Activated CD4-positive, alpha-beta memory T cell treated with anti-CD3 and anti-CD28 coated beads for 36 hours (primary cell): ENCODE measurements around the gene ZNF500. TPM values are rescaled to one million over a fixed set of nuclear protein-coding genes. Genes with fewer than 3 reads are reported as not detected.

Source experiments
- CTCF ChIA-PET: fragments of 350-600 bp; sonication (Branson Sonifier 250); formaldehyde crosslinking; loops from one replicate; lab custom pipeline; 2021; ENCODE audit warnings: antibody characterized with exemption, inconsistent platforms; lab: Charles Lee
- POLR2A ChIA-PET: fragments of 350-600 bp; sonication (Branson Sonifier 250); formaldehyde crosslinking; loops from one replicate; lab custom pipeline; 2021; ENCODE audit warnings: antibody characterized with exemption; lab: Charles Lee
- DNase-seq: peaks from one replicate; pipeline ENCODE4 v3.0.0-alpha.2; 2020
- H3K27ac Mint-ChIP-seq: one replicate; pipeline ENCODE4 v1.8.0; 2021; ENCODE audit warnings: mixed read lengths
- H3K27me3 Mint-ChIP-seq: one replicate; pipeline ENCODE4 v1.8.0; 2021; ENCODE audit warnings: mixed read lengths
- H3K36me3 Mint-ChIP-seq: one replicate; pipeline ENCODE4 v1.8.0; 2021; ENCODE audit warnings: mixed read lengths
- H3K4me1 Mint-ChIP-seq: one replicate; pipeline ENCODE4 v1.8.0; 2021; ENCODE audit warnings: low read depth, mixed read lengths
- H3K4me3 Mint-ChIP-seq: one replicate; pipeline ENCODE4 v1.8.0; 2021; ENCODE audit warnings: mild to moderate bottlenecking, mixed read lengths
- H3K9me3 Mint-ChIP-seq: one replicate; pipeline ENCODE4 v1.8.0; 2021; ENCODE audit warnings: mixed read lengths
- intact Hi-C: fragments of 100-400 bp; cut with micrococcal nuclease; formaldehyde crosslinking; loops from one replicate; pipeline ENCODE4 v1.15.1; 2023
- total RNA-seq, 2 experiments: library from RNA; stranded (reverse); gene quantifications; one replicate each; pipeline ENCODE4 v1.2.3, GENCODE V29; 2021

Gene ZNF500
- total RNA-seq, 2 experiments from 2014 or later = 11.3 to 11.4 TPM

DNA sequence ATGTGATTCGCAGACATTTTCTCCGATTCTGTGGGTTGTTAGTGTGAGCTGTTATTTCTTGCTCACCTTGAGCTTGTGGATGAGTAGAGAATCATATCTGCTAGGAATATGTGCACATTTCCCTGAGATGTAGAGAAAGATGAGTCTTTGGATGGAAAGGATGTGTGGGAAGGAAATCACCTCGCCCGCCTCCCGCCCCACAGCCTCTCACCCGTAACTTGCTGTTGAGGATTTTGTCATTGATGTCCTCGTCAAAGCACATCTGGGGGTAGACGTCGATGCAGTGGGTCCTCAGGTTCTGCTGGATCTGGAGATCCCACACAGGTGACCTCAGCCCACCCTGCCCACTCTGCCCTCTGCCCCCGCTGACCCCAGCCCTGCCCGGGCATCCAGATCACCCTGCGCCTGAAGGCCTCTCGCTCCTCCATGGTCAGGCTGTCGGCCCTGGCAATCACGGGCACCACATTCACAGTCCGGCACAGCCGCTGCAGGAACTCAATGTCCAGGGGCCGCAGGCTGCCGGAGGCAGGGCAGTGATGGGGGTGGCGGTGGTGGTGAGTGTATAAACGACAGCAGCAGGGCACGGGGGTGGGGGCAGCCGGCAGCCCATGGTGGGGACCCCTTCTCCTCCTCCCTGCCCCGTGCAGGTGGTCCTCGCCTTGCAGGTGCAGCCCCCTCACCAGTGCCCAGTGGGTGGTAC lies 16.4 kb upstream of the ZNF500 start:
- ChIA-PET CTCF (no interaction called here), POLR2A (no interaction called here)
- Mint-ChIP-seq H3K36me3 (no peaks in the 10 kb centered on the region), H3K4me3 (no peak overlapping the region), H3K27ac (no peak overlapping the region), H3K9me3 (no peaks in the 10 kb centered on the region), H3K4me1 (no peaks in the 10 kb centered on the region), H3K27me3 (no peaks in the 10 kb centered on the region)
- DNase-seq = no peak
- intact Hi-C loops = no loop called here

DNA sequence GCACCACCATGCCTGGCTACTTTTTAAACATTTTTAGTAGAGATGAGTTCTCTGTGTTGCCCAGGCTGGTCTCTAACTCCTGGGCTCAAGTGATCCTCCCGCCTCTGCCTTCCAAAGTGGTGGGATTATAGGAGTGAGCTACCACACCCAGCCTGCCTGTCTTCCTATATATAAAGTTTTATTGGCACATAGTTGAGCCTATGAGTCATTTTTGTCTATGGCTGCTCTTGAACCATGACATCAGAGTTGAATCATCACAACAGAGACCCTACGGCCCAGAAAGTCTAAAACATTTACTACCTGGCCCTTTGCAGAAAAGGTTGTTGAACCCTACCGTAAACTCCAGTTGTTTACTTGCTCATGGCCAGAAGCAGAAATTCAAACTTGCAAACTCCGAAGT lies 13.3 kb upstream of the ZNF500 start:
- intact Hi-C loops = no loop called here
- POLR2A ChIA-PET = no interaction called here
- no peak for DNase-seq
- H3K36me3 Mint-ChIP-seq = no peaks in the 10 kb centered on the region
- no peaks in the 10 kb centered on the region for H3K27me3 Mint-ChIP-seq
- no peak overlapping the region for H3K4me3 Mint-ChIP-seq
- no peaks in the 10 kb centered on the region for H3K4me1 Mint-ChIP-seq
- no peak overlapping the region for H3K27ac Mint-ChIP-seq
- no peaks in the 10 kb centered on the region for H3K9me3 Mint-ChIP-seq
- CTCF ChIA-PET = no interaction called here

DNA sequence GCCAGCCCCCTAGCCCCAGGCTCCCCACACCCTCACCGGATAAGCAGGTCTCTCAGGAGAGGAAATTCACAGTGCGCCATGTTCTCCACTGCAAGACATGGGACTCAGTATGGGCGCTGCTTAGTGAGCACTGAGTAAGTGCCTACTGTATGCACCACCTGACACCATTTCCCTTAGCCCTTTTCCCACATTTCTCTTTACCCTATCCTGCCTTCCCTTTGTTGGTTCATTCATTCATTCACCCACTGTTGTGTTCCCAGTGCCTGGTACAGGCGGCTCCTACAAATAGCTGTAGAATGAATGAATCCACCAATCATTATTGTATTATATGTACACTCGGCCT lies 11.1 kb upstream of the ZNF500 start:
- POLR2A ChIA-PET = no interaction called here

DNA sequence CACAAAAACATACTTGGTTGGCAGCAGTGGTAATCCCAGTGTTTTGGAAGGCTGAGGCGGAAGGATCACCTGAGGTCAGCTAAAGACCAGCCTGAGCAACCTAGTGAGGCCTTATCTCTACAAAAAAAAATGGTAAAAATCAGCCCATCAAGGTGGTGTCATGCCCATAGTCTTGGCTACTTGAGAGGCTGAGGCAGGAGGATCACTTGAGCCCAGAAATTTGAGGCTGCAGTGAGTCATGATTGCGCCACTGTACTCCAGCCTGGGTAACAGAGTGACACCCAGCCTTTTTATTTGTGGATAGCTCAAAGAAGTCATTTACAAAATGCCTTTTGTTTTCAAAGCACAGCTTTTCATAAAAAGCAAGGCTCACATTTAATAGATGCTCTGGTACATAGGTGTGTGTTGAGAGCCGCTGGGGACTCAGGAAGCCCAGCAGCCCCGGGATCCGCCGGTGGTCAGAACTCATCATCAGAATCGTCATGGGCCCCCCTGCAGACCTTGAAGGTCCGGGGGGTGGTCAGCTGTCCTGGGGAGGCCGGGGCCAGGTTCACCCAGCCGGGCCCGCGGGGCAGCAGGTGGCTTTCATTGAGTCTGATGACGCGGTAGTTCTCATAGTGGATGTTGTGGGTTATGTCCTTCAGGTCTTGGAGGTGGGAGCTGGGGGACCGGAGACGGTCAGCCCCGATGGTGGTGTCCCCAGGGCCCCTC lies 10.5 kb upstream of the ZNF500 start:
- H3K27me3 Mint-ChIP-seq = no peaks in the 10 kb centered on the region
- intact Hi-C loops = no loop called here
- no peaks in the 10 kb centered on the region for H3K9me3 Mint-ChIP-seq
- ChIA-PET POLR2A (no interaction called here), CTCF (no interaction called here)
- H3K4me1 Mint-ChIP-seq = no peaks in the 10 kb centered on the region
- H3K27ac Mint-ChIP-seq = no peak overlapping the region
- H3K36me3 Mint-ChIP-seq = no peaks in the 10 kb centered on the region
- no peak overlapping the region for H3K4me3 Mint-ChIP-seq
- no peak for DNase-seq

More for the DNA sequence above, 11.1 kb upstream of the ZNF500 start:
- no peak for DNase-seq
- CTCF ChIA-PET = no interaction called here
- Mint-ChIP-seq H3K4me1 (no peaks in the 10 kb centered on the region), H3K36me3 (no peaks in the 10 kb centered on the region), H3K27me3 (no peaks in the 10 kb centered on the region), H3K9me3 (no peaks in the 10 kb centered on the region), H3K27ac (no peak overlapping the region), H3K4me3 (no peak overlapping the region)
- intact Hi-C loops = no loop called here

DNA sequence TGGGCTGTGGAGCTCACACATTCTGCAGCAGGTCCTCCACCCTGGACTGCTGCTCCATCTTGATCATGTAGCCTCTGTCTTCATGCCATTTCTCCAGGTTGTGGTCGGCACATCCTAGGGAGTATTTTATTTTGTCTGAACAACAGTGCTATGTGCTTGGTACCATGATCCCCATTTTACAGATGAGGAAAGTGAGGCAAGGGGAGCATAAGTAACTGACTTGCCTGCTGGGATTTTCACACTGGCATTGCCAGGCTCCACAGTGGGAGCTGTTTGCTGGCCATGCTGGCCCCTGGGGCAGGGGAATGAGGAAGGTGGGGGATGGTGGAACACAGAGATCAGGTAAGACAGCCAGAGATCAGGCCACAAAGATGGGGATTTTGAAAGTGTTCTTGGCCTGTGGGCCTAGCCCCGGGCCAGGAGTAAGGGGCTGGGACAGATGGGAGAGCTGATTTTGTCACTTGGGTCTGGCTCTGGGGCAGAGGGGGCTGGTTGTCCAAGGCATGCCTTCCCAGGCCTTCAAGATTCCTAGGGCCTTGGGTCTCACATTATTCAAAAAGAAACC lies 9.3 kb upstream of the ZNF500 start:
- Mint-ChIP-seq H3K9me3 (no peaks in the 10 kb centered on the region), H3K36me3 (no peaks in the 10 kb centered on the region), H3K27ac (no peak overlapping the region), H3K27me3 (no peaks in the 10 kb centered on the region), H3K4me3 (no peak overlapping the region), H3K4me1 (no peaks in the 10 kb centered on the region)
- POLR2A ChIA-PET = no interaction called here
- CTCF ChIA-PET = no interaction called here
- intact Hi-C loops = no loop called here
- no peak for DNase-seq

DNA sequence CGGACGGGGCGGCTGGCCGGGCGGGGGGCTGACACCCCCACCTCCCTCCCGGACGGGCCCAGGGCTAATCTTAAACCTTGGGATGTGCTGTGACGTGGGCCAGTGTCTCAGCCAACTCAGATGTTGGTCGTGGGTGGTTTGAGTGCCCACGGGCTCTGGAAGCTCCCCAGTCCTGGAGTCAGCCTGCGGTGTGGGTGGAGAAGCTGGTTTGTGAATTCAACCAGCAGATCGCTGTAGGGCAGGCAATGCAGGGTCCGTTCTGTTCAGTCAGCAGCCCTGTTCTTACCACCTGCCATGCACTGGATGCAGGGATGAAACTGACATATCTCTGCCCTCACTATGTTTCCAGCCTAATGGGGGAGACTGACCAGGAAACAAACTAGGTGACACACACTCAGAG lies 8.0 kb upstream of the ZNF500 start:
- DNase-seq = no peak
- intact Hi-C loops = no loop called here
- H3K4me3 Mint-ChIP-seq = no peak overlapping the region
- POLR2A ChIA-PET = no interaction called here
- H3K9me3 Mint-ChIP-seq = no peaks in the 10 kb centered on the region
- H3K27ac Mint-ChIP-seq = no peak overlapping the region
- no peaks in the 10 kb centered on the region for H3K36me3 Mint-ChIP-seq
- CTCF ChIA-PET = no interaction called here
- H3K4me1 Mint-ChIP-seq = no peaks in the 10 kb centered on the region
- no peaks in the 10 kb centered on the region for H3K27me3 Mint-ChIP-seq

DNA sequence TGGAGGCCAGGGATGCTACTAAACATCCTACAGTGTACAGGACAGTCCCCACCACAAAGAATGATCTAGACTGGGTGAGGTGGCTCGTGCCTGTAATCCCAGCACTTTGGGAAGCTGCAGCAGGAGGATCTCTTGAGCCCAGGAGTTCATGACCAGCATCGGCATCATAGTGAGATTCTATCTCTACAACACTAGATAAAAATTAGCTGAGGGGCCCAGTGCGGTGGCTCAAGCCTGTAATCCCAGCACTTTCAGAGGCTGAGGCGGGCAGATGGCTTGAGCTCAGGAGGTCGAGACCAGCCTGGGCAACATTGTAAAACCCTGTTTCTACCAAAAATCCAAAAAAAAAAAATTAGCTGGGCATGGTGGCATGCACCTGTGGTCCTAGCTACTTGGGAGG lies 5.4 kb upstream of the ZNF500 start:
- peaks cover 17% of the 10 kb centered on the region for H3K4me1 Mint-ChIP-seq
- intact Hi-C loops = no loop called here
- H3K4me3 Mint-ChIP-seq = no peak overlapping the region
- DNase-seq = no peak
- no peak overlapping the region for H3K27ac Mint-ChIP-seq
- ChIA-PET CTCF (interaction anchor here (0.7 kb wide), 1 partner anchor 184 kb away, joined by 3 read pairs; no protein-coding TSS in a partner anchor), POLR2A (no interaction called here)
- no peaks in the 10 kb centered on the region for H3K36me3 Mint-ChIP-seq
- no peaks in the 10 kb centered on the region for H3K27me3 Mint-ChIP-seq
- no peaks in the 10 kb centered on the region for H3K9me3 Mint-ChIP-seq

DNA sequence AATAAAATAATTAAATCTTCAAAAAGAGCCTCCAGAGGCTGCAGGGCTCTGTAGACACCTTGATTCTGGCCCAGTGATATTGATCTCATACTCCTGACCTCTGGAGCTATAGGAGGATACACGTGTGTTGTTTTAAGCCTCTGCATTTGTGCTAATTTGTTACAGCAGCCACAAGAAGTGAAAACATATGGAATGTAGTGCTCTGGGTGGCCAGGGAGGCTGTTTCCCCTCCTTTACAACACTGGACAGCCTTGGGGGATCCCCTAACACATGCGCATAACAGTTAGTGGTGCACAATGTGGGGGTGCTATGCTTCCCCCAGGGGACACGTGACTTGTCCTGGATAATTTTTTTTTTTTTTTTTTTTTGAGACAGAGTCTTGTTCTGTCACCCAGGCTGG lies 4.7 kb upstream of the ZNF500 start:
- no peak overlapping the region for H3K4me3 Mint-ChIP-seq
- H3K27me3 Mint-ChIP-seq = no peaks in the 10 kb centered on the region
- H3K27ac Mint-ChIP-seq = no peak overlapping the region
- H3K36me3 Mint-ChIP-seq = no peaks in the 10 kb centered on the region
- peaks cover 19% of the 10 kb centered on the region for H3K4me1 Mint-ChIP-seq
- ChIA-PET CTCF (no interaction called here), POLR2A (no interaction called here)
- intact Hi-C loops = no loop called here
- no peak for DNase-seq
- no peaks in the 10 kb centered on the region for H3K9me3 Mint-ChIP-seq

DNA sequence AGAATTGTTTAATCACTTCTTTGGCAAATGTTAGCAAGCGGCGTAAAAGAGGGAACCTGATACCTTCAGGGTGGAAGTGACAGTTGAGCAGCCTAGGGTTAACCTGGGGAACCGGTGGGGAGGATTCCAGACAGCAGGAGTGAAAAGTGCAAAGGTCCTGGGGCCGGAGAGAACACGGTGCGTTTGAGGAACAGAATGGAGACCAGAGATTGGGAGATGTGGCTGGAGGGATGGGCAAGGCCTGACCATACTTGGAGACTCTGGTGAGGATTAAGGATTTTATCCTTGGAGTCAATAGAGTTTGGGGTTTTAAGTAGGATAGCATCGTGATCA lies 2.3 kb upstream of the ZNF500 start:
- CTCF ChIA-PET = no interaction called here

DNA sequence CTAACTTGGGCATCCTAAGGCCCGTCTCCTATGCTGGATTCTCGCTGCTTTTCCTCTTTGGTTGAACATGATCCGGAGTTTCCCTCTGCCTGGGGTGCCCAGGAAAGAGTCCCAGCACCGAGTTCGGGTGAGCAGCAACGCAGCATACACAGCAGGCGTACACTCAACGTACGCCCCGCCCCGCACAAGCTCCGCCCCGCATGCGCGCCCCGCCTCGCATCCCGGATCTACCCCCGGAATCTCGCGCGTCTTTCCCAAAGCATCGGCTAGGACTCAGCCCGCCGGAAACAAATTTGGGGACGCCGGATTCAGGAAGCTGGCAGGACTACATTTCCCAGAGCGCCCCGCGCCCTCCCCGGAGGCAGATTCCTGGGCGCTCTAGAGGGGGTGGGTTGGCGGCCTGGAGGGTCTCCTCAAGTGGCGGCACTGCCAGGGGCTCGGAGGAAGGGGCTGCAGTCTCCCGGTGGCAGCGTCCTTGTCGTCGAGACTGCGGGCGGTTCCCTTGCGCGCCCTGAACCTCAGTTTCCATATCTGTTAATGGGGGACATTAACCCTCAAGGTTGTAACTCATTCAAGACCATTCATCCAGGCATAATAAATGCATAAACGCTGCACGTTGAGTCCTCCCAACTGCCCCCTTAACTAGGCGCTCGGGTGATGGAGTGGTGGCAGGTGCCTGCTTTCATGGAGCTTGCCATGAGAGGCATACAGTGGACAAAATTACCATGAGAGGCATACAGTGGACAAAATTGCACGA lies 1.8 kb upstream of the ZNF500 start:
- Mint-ChIP-seq H3K9me3 (no peaks in the 10 kb centered on the region), H3K27ac (peak overlapping the region; percentile 93), H3K27me3 (no peaks in the 10 kb centered on the region), H3K4me3 (peak overlapping the region; percentile 90), H3K36me3 (no peaks in the 10 kb centered on the region), H3K4me1 (peaks cover 35% of the 10 kb centered on the region)
- CTCF ChIA-PET = interaction anchor here (1.0 to 2.7 kb wide), 3 partner anchors 34 to 187 kb away, joined by 3 to 10 read pairs (median 4); partner anchors contain the start of genes ANKS3, DNAAF8 and MGRN1
- POLR2A ChIA-PET = interaction anchor here (0.7 to 1.8 kb wide), 4 partner anchors 34 to 265 kb away, joined by 3 to 9 read pairs (median 4); partner anchors contain the start of genes ANKS3, DNAAF8, NAGPA and ROGDI
- peak; percentile 94 for DNase-seq
- intact Hi-C loops = loop anchor here (1.0 to 5.0 kb wide), 5 partner anchors 34 to 417 kb away; partner anchors contain the start of genes ANKS3, DNAAF8, EEF2KMT and GLYR1

More for the DNA sequence above, 2.3 kb upstream of the ZNF500 start:
- Mint-ChIP-seq H3K4me3 (peak overlapping the region; percentile 90), H3K27me3 (no peaks in the 10 kb centered on the region), H3K4me1 (peaks cover 31% of the 10 kb centered on the region), H3K9me3 (no peaks in the 10 kb centered on the region), H3K27ac (peak overlapping the region; percentile 28), H3K36me3 (no peaks in the 10 kb centered on the region)
- no peak for DNase-seq
- intact Hi-C loops = loop anchor here (5.0 kb wide), 1 partner anchor 328 kb away; the partner anchor contains the start of gene EEF2KMT
- POLR2A ChIA-PET = interaction anchor here (1.4 to 1.8 kb wide), 3 partner anchors 34 to 264 kb away, joined by 3 to 9 read pairs (median 3); partner anchors contain the start of genes ANKS3, DNAAF8 and ROGDI

DNA sequence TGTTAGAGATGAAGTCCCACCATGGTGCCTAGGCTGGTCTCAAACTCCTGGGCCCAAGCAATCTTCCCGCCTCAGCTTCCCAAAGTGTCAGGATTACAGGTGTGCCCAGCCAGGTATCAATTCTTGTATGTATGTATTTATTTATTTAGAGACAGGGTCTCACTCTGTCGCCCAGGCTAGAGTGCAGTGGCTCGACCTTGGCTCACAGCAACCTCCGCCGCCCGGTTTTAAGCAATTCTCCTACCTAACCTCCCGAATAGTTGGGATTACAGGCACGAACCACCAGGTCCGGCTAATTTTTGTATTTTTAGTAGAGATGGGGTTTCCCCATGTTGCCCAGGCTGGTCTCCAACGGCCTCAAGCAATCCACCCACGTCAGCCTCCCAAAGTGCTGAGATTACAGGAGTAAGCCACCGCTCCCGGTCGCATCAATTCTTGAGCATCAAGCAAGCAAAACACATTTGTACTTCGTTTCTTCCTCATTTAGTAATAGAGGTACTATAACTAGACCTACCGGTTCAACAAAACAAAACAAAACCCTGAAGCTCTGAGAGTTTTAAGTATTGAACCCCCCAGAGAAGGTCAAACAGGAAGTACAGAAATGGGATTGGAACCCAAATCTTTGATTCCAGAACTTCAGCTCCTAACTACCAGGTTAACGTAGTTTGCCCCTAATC lies 1.0 kb upstream of the ZNF500 start:
- CTCF ChIA-PET = interaction anchor here (1.0 to 2.7 kb wide), 3 partner anchors 34 to 188 kb away, joined by 3 to 10 read pairs (median 4); partner anchors contain the start of genes ANKS3, DNAAF8 and MGRN1
- no peaks in the 10 kb centered on the region for H3K9me3 Mint-ChIP-seq
- no peaks in the 10 kb centered on the region for H3K36me3 Mint-ChIP-seq
- POLR2A ChIA-PET = interaction anchor here (0.7 to 1.8 kb wide), 4 partner anchors 33 to 266 kb away, joined by 3 to 9 read pairs (median 4); partner anchors contain the start of genes ANKS3, DNAAF8, NAGPA and ROGDI
- H3K27ac Mint-ChIP-seq = peak overlapping the region; percentile 93
- H3K4me1 Mint-ChIP-seq = peaks cover 35% of the 10 kb centered on the region
- DNase-seq = peak; percentile 61
- intact Hi-C loops = loop anchor here (1.0 to 5.0 kb wide), 7 partner anchors 34 to 417 kb away; partner anchors contain the start of genes ANKS3, DNAAF8, EEF2KMT and GLYR1
- no peaks in the 10 kb centered on the region for H3K27me3 Mint-ChIP-seq
- peak overlapping the region; percentile 90 for H3K4me3 Mint-ChIP-seq
